Stimulated activated naive CD8-positive, alpha-beta T cell treated with anti-CD3 and anti-CD28 coated beads, Interleukin-15, Interleukin-2, amounts not matched to agents 100 U/mL and 50 U/mL, for 24 hours (primary cell): ENCODE data around the gene KCNJ10.

ENCODE experiments used
- ATAC-seq: fragments of 150-1000 bp; cut with Tn5 transposase; one replicate; pipeline ENCODE4 v1.10.0; 2021
- DNase-seq: peaks from one replicate; pipeline ENCODE4 v3.0.0; 2021

KCNJ10 gene

GRCh38 chr1:159990005-159990404 is 80.0 kb downstream of the KCNJ10 start:
- ATAC-seq (no peak), DNase-seq (no peak)

GRCh38 chr1:159989581-159989980 is 80.4 kb downstream of the KCNJ10 start:
- ATAC-seq: no peak
- DNase-seq: no peak

GRCh38 chr1:159988006-159988405 is 82.0 kb downstream of the KCNJ10 start:
- ATAC-seq: no peak
- no peak for DNase-seq

GRCh38 chr1:159987186-159987585 is 82.8 kb downstream of the KCNJ10 start:
- no peak for DNase-seq
- ATAC-seq: no peak

DNA sequence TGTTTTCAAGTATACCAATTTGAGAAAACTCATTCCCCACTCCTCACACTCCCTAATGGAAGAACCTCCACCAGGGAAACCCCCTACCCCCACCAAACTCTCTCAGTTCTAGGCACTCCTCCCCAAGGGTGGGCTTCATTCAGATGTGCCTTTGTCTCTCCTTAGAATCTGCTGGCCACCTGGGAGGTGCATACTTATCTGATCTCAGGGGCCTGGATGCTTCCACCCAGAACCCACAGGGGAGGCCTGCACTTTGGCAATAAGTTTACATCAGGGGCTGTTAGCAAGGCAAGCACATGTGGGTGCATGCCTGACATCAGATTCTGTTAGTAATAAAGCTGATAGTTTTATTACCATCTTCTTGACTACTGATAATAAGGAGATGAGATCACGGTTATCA is 83.4 kb downstream of the KCNJ10 start:
- DNase-seq (no peak), ATAC-seq (no peak)

DNA sequence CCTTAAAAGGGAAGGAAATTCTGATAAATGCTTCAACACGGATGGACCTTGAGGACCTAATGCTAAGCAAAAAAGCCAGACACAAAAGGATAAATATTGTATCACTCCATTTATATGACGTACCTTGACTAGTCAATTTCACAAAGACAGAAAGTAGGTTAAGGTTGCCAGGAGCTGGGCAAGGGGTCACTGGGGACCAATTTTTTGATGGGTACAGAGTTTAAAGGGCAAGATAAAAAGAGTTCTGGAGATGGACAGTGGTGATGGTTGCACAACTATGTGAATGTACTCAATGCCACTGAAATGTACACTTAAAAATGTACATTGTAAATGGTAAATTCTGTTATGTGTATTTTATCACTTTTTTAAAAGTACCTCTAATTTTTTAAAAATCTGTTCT is 83.9 kb downstream of the KCNJ10 start:
- ATAC-seq (no peak), DNase-seq (no peak)

GRCh38 chr1:159985473-159985872 is 84.5 kb downstream of the KCNJ10 start:
- ATAC-seq (no peak), DNase-seq (no peak)

- DNase-seq: no peak
- no peak for ATAC-seq
Measured at GRCh38 chr1:159983681-159984080, 86.3 kb downstream of the KCNJ10 start.

DNA sequence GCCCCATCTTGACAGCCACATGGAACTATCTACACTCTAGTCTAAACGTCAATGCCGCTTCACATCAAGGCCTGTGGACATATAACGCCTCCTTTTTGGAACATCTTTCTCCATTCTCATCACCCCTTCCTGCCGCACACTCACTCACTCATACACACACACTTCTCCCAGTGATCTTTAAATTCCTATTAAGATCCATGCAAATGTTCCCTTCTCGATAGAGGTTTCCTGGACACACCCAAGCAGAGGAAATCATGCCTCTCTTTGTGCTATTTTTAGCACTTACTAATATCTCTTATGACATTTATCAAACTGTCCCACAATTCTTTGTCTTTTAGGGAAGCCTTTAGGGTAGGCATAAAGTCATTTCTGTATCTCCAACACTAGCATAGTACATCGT is 87.7 kb downstream of the KCNJ10 start:
- DNase-seq (no peak), ATAC-seq (no peak)

GRCh38 chr1:159981351-159982055 is 88.5 kb downstream of the KCNJ10 start:
- no peak for ATAC-seq

GRCh38 chr1:159980786-159981185 is 89.2 kb downstream of the KCNJ10 start:
- no peak for ATAC-seq
- no peak for DNase-seq

More at GRCh38 chr1:159981351-159982055, 88.5 kb downstream of the KCNJ10 start:
- no peak for DNase-seq

- ATAC-seq (no peak), DNase-seq (no peak)
Measured at GRCh38 chr1:159980076-159980475, 89.9 kb downstream of the KCNJ10 start.

- no peak for ATAC-seq
- DNase-seq: no peak
Measured at GRCh38 chr1:159979257-159979656, 90.7 kb downstream of the KCNJ10 start.

GRCh38 chr1:159978107-159978398 is 91.9 kb downstream of the KCNJ10 start:
- DNase-seq (no peak), ATAC-seq (no peak)

- DNase-seq: no peak
- ATAC-seq: no peak
Measured at GRCh38 chr1:159977364-159978106, 92.4 kb downstream of the KCNJ10 start.

GRCh38 chr1:159974350-159974965 is 95.5 kb downstream of the KCNJ10 start:
- DNase-seq (no peak), ATAC-seq (no peak)

DNA sequence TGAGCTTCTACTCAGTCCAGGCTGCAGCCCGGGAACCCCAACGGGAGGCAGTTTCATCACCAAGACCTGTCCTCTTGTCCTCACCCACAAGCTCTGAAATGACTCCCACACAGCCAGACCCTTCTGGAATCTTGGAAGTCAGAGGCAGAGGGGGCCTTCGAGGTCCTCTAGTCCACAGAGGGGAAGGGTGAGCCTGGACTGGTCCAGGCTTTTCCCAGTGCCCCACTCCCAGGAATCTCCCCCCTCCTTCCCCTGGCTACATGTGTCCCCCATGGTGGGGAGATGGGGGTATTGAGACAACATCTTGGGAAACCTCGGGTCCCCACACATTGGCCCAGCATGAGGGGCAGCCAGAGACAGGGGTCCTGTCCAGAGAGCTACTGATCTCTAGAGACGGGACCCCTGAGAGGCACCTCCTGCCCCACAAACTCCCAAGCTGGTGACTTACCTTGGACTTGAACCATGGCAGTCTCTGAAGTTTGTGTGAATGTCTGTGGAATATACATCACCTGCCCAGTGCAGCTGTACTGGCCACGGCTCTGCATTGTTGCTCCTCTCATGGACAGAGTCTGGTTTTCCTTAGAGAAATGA is 96.5 kb downstream of the KCNJ10 start:
- ATAC-seq (no peak), DNase-seq (no peak)

- no peak for ATAC-seq
Measured at GRCh38 chr1:159972443-159973205, 97.3 kb downstream of the KCNJ10 start.

GRCh38 chr1:159970932-159971342 is 99.0 kb downstream of the KCNJ10 start:
- ATAC-seq: no peak
- no peak for DNase-seq

More at GRCh38 chr1:159972443-159973205, 97.3 kb downstream of the KCNJ10 start:
- DNase-seq: no peak

GRCh38 chr1:159968901-159969300 is 101.1 kb downstream of the KCNJ10 start:
- DNase-seq: no peak

GRCh38 chr1:159965263-159965662 is 104.7 kb downstream of the KCNJ10 start:
- no peak for ATAC-seq
- no peak for DNase-seq

More at GRCh38 chr1:159968901-159969300, 101.1 kb downstream of the KCNJ10 start:
- no peak for ATAC-seq

GRCh38 chr1:159964144-159964543 is 105.8 kb downstream of the KCNJ10 start:
- no peak for ATAC-seq
- DNase-seq: no peak
